MM.1S (cell line): ENCODE results near the gene TMEM31.

Experiments used
- DNase-seq: peaks from one replicate; pipeline ENCODE4 v3.0.0-alpha.2; 2015
- H2AFZ ChIP-seq: fragments of 300-600 bp; sonication (generic); 2 replicates; pipeline ENCODE4 v1.6.0; 2016; ENCODE audit warnings: antibody characterized with exemption, low read length
- H3F3A ChIP-seq: fragments of 300-600 bp; sonication (generic); 2 replicates; pipeline ENCODE4 v1.6.1; 2016; ENCODE audit warnings: mild to moderate bottlenecking, antibody characterized with exemption, low read length, moderate library complexity, mixed read lengths; ENCODE audit not compliant: insufficient read depth
- H3K27ac ChIP-seq: fragments of 300-600 bp; sonication (generic); 2 replicates; pipeline ENCODE4 v1.5.1; 2016; ENCODE audit warnings: mild to moderate bottlenecking, low read length
- H3K27me3 ChIP-seq: fragments of 300-600 bp; sonication (generic); replicated peaks from 2 replicates; pipeline ENCODE4 v1.6.0; 2016; ENCODE audit warnings: low read length; ENCODE audit not compliant: insufficient read depth
- H3K36me3 ChIP-seq: fragments of 300-600 bp; sonication (generic); replicated peaks from 2 replicates; pipeline ENCODE4 v1.6.1; 2016; ENCODE audit warnings: mild to moderate bottlenecking, low read length, mixed read lengths; ENCODE audit not compliant: insufficient read depth
- H3K4me1 ChIP-seq: fragments of 300-600 bp; sonication (generic); 2 replicates; pipeline ENCODE4 v1.6.1; 2016; ENCODE audit warnings: low read length, mixed read lengths
- H3K4me2 ChIP-seq: fragments of 300-600 bp; sonication (generic); 2 replicates; pipeline ENCODE4 v1.6.0; 2016; ENCODE audit warnings: low read depth, low read length
- H3K4me3 ChIP-seq: fragments of 300-600 bp; sonication (generic); 2 replicates; pipeline ENCODE4 v1.5.1; 2016; ENCODE audit warnings: low read length, mixed read lengths
- H3K79me2 ChIP-seq: fragments of 300-600 bp; sonication (generic); 2 replicates; pipeline ENCODE4 v1.6.1; 2016; ENCODE audit warnings: mixed run types, low read length, mixed read lengths
- H3K9ac ChIP-seq: fragments of 300-600 bp; sonication (generic); 2 replicates; pipeline ENCODE4 v1.6.1; 2016; ENCODE audit warnings: low read length, mixed read lengths
- H3K9me2 ChIP-seq: fragments of 300-600 bp; sonication (generic); replicated peaks from 2 replicates; pipeline ENCODE4 v1.6.1; 2016; ENCODE audit warnings: mild to moderate bottlenecking, low read length, mixed read lengths; ENCODE audit not compliant: insufficient read depth
- H3K9me3 ChIP-seq: fragments of 300-600 bp; sonication (generic); replicated peaks from 2 replicates; pipeline ENCODE4 v1.6.1; 2016; ENCODE audit warnings: mild to moderate bottlenecking, low read length, mixed read lengths; ENCODE audit not compliant: insufficient read depth
- H4K20me1 ChIP-seq: fragments of 300-600 bp; sonication (generic); 2 replicates; pipeline ENCODE4 v1.6.1; 2016; ENCODE audit warnings: mild to moderate bottlenecking, low read length, moderate library complexity, mixed read lengths; ENCODE audit not compliant: insufficient read depth
- EZH2 ChIP-seq: fragments of 300-600 bp; sonication (generic); optimal IDR thresholded peaks from 2 replicates; pipeline ENCODE3; 2017; ENCODE audit warnings: low read depth, mild to moderate bottlenecking, antibody characterized with exemption, low read length, mixed read lengths
- EZH2phosphoT487 ChIP-seq: fragments of 300-600 bp; sonication (generic); IDR thresholded peaks from 2 replicates; pipeline ENCODE4 v1.6.1; 2018; ENCODE audit warnings: antibody characterized with exemption, low read length
- TF ChIP-seq, protein P1 (sequence below): fragments of 300-600 bp; sonication (generic); IDR thresholded peaks from 2 replicates; pipeline ENCODE4 v1.5.1; 2016; ENCODE audit warnings: antibody characterized with exemption, low read length, mixed read lengths

Gene TMEM31

DNA sequence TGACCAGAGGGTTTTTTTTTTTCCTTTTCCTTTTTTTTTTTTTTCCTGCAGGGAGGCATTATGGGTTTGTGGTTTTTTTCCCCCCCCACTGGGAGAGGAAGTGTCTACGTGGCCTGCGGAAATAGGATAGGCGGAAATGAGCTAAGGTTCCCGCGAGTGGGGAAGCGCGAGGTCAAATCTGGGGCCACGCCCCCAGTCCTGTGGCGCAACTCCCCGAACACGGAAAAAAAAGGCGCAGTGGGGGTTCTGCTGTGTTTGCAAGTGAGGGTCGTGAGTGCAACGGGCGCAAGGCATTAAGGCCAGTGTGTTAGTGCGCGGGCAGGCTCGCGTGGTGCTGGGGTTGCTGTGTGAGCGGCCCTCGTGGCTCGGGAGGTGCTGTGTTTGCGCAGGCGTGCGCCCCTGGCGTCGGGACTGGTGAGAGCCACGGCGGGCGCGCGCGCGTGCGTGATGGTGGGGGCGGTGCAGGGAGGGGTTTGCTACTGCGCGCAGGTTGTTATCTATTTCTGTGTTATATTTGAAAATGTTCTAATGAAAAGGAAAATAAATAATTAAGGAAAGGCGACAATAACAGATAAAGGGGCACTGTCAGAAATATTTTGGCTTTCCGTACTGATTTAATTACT, 23.5 kb upstream of the TMEM31 start:
- Histone ChIP-seq H3K9me2 (no peaks in the 10 kb centered on the region), H3K27me3 (no peaks in the 10 kb centered on the region), H3K4me3 (peak overlapping the region; percentile 91), H2AFZ (peak overlapping the region; percentile 81), H3K4me2 (peak overlapping the region; percentile 67), H4K20me1 (no peaks in the 10 kb centered on the region), H3K36me3 (0 out of 2 replicates have a peak, but pooled peaks cover 3% of the 10 kb centered on the region), H3K9me3 (no peaks in the 10 kb centered on the region), H3F3A (peaks cover 9% of the 10 kb centered on the region; the same call in 1 of the 2 replicates), H3K4me1 (peaks cover 10% of the 10 kb centered on the region; the same call in 1 of the 2 replicates), H3K79me2 (peaks cover 30% of the 10 kb centered on the region), H3K9ac (peak overlapping the region; percentile 93), H3K27ac (peak overlapping the region; percentile 98)
- TF ChIP-seq EZH2 = no peak
- TF ChIP-seq, protein P1, sequence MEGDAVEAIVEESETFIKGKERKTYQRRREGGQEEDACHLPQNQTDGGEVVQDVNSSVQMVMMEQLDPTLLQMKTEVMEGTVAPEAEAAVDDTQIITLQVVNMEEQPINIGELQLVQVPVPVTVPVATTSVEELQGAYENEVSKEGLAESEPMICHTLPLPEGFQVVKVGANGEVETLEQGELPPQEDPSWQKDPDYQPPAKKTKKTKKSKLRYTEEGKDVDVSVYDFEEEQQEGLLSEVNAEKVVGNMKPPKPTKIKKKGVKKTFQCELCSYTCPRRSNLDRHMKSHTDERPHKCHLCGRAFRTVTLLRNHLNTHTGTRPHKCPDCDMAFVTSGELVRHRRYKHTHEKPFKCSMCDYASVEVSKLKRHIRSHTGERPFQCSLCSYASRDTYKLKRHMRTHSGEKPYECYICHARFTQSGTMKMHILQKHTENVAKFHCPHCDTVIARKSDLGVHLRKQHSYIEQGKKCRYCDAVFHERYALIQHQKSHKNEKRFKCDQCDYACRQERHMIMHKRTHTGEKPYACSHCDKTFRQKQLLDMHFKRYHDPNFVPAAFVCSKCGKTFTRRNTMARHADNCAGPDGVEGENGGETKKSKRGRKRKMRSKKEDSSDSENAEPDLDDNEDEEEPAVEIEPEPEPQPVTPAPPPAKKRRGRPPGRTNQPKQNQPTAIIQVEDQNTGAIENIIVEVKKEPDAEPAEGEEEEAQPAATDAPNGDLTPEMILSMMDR = peak; percentile 38
- DNase-seq = peak; percentile 81

DNA sequence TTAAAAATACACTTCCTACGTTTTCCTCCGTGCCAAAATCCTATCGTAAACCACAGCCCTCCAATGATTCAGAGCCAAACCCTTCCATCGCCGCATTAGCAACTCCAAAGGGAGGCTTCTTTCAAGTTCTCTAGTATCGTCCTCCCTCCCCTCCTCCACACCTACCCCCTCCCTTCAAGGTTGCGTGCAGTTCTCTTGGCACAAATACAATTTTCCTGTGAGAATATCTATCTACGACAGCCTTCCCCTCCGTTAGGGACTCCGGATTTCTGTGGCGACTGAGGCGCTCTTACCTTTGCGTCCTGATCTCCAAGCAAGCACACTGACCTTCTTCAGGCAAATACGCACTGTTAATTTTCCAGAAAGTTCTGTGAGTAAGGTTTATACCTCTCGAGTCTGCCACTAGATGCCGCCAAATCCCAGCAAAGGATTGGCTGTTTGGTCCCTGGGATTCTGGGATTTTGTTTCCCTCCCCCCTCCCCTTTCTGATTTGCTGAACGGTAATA, 23.0 kb upstream of the TMEM31 start:
- Histone ChIP-seq H4K20me1 (no peaks in the 10 kb centered on the region), H3K4me1 (peaks cover 10% of the 10 kb centered on the region; the same call in 1 of the 2 replicates), H3K4me2 (peak overlapping the region; percentile 67), H3K36me3 (0 out of 2 replicates have a peak, but pooled peaks cover 3% of the 10 kb centered on the region), H3K79me2 (peaks cover 28% of the 10 kb centered on the region), H3K9me3 (no peaks in the 10 kb centered on the region), H3K27me3 (no peaks in the 10 kb centered on the region), H3K27ac (peak overlapping the region; percentile 98), H2AFZ (peak overlapping the region; percentile 81), H3F3A (peaks cover 9% of the 10 kb centered on the region; the same call in 1 of the 2 replicates), H3K9me2 (no peaks in the 10 kb centered on the region), H3K9ac (peak overlapping the region; percentile 93), H3K4me3 (peak overlapping the region; percentile 91)
- peak; percentile 74 for DNase-seq
- TF ChIP-seq, protein P1 = peak; percentile 64
- no peak for TF ChIP-seq EZH2phosphoT487

DNA sequence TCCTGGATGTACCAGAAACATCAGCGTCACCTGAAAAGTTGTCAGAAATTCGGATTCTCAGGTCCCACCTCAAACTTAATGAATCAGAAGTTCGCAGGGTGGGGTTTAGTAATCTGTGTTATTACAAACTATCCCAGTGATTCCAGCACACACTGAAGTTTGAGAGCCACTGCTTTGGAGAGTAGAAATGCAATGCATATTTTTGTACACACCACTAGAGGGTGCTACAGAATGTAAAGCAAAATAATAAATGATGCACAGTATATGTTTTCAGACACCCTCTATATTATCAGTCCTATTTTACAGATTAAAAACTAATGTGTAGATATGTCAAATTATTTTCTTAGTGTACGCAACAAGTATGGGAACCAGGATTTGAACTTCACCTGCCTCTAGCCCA, 21.8 kb upstream of the TMEM31 start:
- no peaks in the 10 kb centered on the region for H4K20me1 ChIP-seq
- no peak overlapping the region for H3K27ac ChIP-seq
- no peak overlapping the region for H3K9ac ChIP-seq
- H2AFZ ChIP-seq = no peak overlapping the region
- no peak for TF ChIP-seq EZH2phosphoT487
- TF ChIP-seq, protein P1 = peak; percentile 72
- H3K9me2 ChIP-seq = no peaks in the 10 kb centered on the region
- 0 out of 2 replicates have a peak, but pooled peaks cover 3% of the 10 kb centered on the region for H3K36me3 ChIP-seq
- H3K4me1 ChIP-seq = peaks cover 10% of the 10 kb centered on the region; the same call in 1 of the 2 replicates
- H3K79me2 ChIP-seq = peaks cover 24% of the 10 kb centered on the region
- peaks cover 9% of the 10 kb centered on the region; the same call in 1 of the 2 replicates for H3F3A ChIP-seq
- no peak overlapping the region for H3K4me2 ChIP-seq
- H3K27me3 ChIP-seq = no peaks in the 10 kb centered on the region
- H3K9me3 ChIP-seq = no peaks in the 10 kb centered on the region
- DNase-seq = peak; percentile 41
- H3K4me3 ChIP-seq = no peak overlapping the region
